ENCODE measurements around the gene LRMDA. TPM values are rescaled to one million over a fixed set of nuclear protein-coding genes. Genes with fewer than 3 reads are reported as not detected.

The LRMDA gene
- polyA plus RNA-seq, 3 donors, result 39.8 to 59.6 (median 56.4) TPM

GRCh38 chr10:75418712-75419111 is 12.7 kb upstream of the LRMDA start:
- Histone ChIP-seq H3K4me2 (replicated peaks; ENCODE audit: extremely low read depth, low read length, poor library complexity, severe bottlenecking) (no peak overlapping the region), H3K9ac (ENCODE audit: insufficient read depth, low read length, poor library complexity, severe bottlenecking) (no peak overlapping the region), H3K79me2 (ENCODE audit: insufficient read depth, low read length) (no peaks in the 10 kb centered on the region), H3K4me3 (replicated peaks in 1 of 3; ENCODE audit: low read depth in 2 of 3, low read length in 3 of 3) (no peak overlapping the region), H4K20me1 (ENCODE audit: insufficient read depth, low read length) (no peaks in the 10 kb centered on the region), H3K36me3 (replicated peaks in 1 of 2; ENCODE audit: control insufficient read depth in 1 of 2, insufficient read depth in 2 of 2, low read length in 2 of 2) (no peaks in the 10 kb centered on the region), H2AFZ (ENCODE audit: insufficient read depth, low read depth, low read length, poor library complexity, severe bottlenecking) (no peak overlapping the region), H3K4me1 (ENCODE audit: control insufficient read depth in 1 of 2, insufficient read depth in 2 of 2, low read length in 2 of 2) (no peaks in the 10 kb centered on the region), H3K27me3 (ENCODE audit: control insufficient read depth in 2 of 2, insufficient read depth in 2 of 2, low read length in 2 of 2) (no peaks in the 10 kb centered on the region), H3K9me3 (replicated peaks in 1 of 2; ENCODE audit: control insufficient read depth in 1 of 2, insufficient read depth in 1 of 2, low read length in 2 of 2) (no peaks in the 10 kb centered on the region), H3K27ac (ENCODE audit: low read depth in 1 of 2, low read length in 2 of 2) (no peak overlapping the region)
- Mint-ChIP-seq H3K27me3 (ENCODE audit: low read depth in 3 of 3) (peaks cover 7 to 11% (median 10%) of the 10 kb centered on the region in 3 donors), H3K9me3 (no peaks in the 10 kb centered on the region), H3K27ac (peak overlapping the region in 1 of 7 donors; percentile 50), H3K4me1 (no peaks in the 10 kb centered on the region), H3K36me3 (no peaks in the 10 kb centered on the region), H3K4me3 (no peak overlapping the region)
- no peak for DNase-seq
- intact Hi-C loops (cut with micrococcal nuclease), result no loop called here
- WGBS (ENCODE audit: insufficient coverage), result 95% methylated on average over 7 of the region's 8 CpGs
- TF ChIP-seq, protein P1, sequence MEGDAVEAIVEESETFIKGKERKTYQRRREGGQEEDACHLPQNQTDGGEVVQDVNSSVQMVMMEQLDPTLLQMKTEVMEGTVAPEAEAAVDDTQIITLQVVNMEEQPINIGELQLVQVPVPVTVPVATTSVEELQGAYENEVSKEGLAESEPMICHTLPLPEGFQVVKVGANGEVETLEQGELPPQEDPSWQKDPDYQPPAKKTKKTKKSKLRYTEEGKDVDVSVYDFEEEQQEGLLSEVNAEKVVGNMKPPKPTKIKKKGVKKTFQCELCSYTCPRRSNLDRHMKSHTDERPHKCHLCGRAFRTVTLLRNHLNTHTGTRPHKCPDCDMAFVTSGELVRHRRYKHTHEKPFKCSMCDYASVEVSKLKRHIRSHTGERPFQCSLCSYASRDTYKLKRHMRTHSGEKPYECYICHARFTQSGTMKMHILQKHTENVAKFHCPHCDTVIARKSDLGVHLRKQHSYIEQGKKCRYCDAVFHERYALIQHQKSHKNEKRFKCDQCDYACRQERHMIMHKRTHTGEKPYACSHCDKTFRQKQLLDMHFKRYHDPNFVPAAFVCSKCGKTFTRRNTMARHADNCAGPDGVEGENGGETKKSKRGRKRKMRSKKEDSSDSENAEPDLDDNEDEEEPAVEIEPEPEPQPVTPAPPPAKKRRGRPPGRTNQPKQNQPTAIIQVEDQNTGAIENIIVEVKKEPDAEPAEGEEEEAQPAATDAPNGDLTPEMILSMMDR (IDR thresholded peaks at IDR 0.05), result no peak

DNA sequence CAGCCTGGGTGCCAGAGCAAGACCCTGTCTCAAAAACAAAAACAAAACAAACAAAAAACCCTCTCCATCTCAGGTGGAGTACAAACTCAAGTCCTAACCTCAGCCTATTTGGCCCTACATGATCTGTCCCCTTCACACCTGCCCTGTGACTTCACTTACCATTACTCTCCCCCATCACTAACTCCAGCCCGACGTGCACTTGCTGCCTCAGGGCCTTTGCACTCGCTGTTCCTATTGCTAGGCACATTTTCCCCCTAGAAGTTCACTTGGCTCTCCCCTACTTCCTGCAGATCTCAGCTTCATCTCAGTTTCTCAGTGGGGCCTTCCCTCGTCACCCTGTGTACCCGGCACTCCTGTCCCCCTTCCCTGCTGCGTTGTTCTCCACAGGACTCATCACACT is 8.5 kb upstream of the LRMDA start:
- peaks cover 10% of the 10 kb centered on the region for H3K4me1 Mint-ChIP-seq
- intact Hi-C loops (cut with micrococcal nuclease), result no loop called here
- DNase-seq, result no peak
- Histone ChIP-seq H3K9ac (ENCODE audit: insufficient read depth, low read length, poor library complexity, severe bottlenecking) (no peak overlapping the region), H3K27ac (ENCODE audit: low read depth in 1 of 2, low read length in 2 of 2) (no peak overlapping the region), H3K4me2 (replicated peaks; ENCODE audit: extremely low read depth, low read length, poor library complexity, severe bottlenecking) (no peak overlapping the region), H3K27me3 (ENCODE audit: control insufficient read depth in 2 of 2, insufficient read depth in 2 of 2, low read length in 2 of 2) (no peaks in the 10 kb centered on the region), H3K4me1 (ENCODE audit: control insufficient read depth in 1 of 2, insufficient read depth in 2 of 2, low read length in 2 of 2) (peaks cover 13 to 15% of the 10 kb centered on the region in 2 donors), H3K79me2 (ENCODE audit: insufficient read depth, low read length) (peaks cover 3% of the 10 kb centered on the region), H3K4me3 (replicated peaks in 1 of 3; ENCODE audit: low read depth in 2 of 3, low read length in 3 of 3) (no peak overlapping the region), H4K20me1 (ENCODE audit: insufficient read depth, low read length) (no peaks in the 10 kb centered on the region), H2AFZ (ENCODE audit: insufficient read depth, low read depth, low read length, poor library complexity, severe bottlenecking) (no peak overlapping the region), H3K36me3 (replicated peaks in 1 of 2; ENCODE audit: control insufficient read depth in 1 of 2, insufficient read depth in 2 of 2, low read length in 2 of 2) (no peaks in the 10 kb centered on the region), H3K9me3 (replicated peaks in 1 of 2; ENCODE audit: control insufficient read depth in 1 of 2, insufficient read depth in 1 of 2, low read length in 2 of 2) (no peaks in the 10 kb centered on the region)
- H3K27me3 Mint-ChIP-seq (ENCODE audit: low read depth in 3 of 3), result peaks cover 2 to 4% (median 4%) of the 10 kb centered on the region in 3 donors
- no peaks in the 10 kb centered on the region for H3K9me3 Mint-ChIP-seq
- TF ChIP-seq, protein P1 (IDR thresholded peaks at IDR 0.05), result no peak
- no peak overlapping the region for H3K4me3 Mint-ChIP-seq
- WGBS (ENCODE audit: insufficient coverage), result 98% methylated on average over 6 of the region's 6 CpGs
- no peak overlapping the region for H3K27ac Mint-ChIP-seq
- H3K36me3 Mint-ChIP-seq, result no peaks in the 10 kb centered on the region

All from CD14-positive monocyte (primary cell).